Activated naive CD4-positive, alpha-beta T cell treated with anti-CD3 and anti-CD28 coated beads, Interleukin-2, amount 10 ng/mL, durations not matched to agents 7 days and 5 days (primary cell): Measurements from ENCODE around the gene SOX15.
"Not testable (repeated sequence)": the region's sequence is repeated elsewhere in the genome, so short reads cannot be mapped to it uniquely, and the experiment has no call there.

Experiments used
- CTCF ChIA-PET: fragments of 350-600 bp; sonication (Branson Sonifier 250); formaldehyde crosslinking; loops from one replicate; lab custom pipeline; 2021; ENCODE audit warnings: antibody characterized with exemption; lab: Charles Lee
- DNase-seq: peaks from one replicate; pipeline ENCODE4 v3.0.0-alpha.2; 2020
- H3K27ac Mint-ChIP-seq: one replicate; pipeline ENCODE4 v1.8.0; 2021; ENCODE audit warnings: mild to moderate bottlenecking, moderate library complexity, mixed read lengths
- H3K27me3 Mint-ChIP-seq: one replicate; pipeline ENCODE4 v1.8.0; 2021; ENCODE audit warnings: mild to moderate bottlenecking, mixed read lengths
- H3K36me3 Mint-ChIP-seq: one replicate; pipeline ENCODE4 v1.8.0; 2021; ENCODE audit warnings: mixed read lengths
- H3K4me1 Mint-ChIP-seq: one replicate; pipeline ENCODE4 v1.8.0; 2021; ENCODE audit warnings: mixed read lengths
- H3K4me3 Mint-ChIP-seq: one replicate; pipeline ENCODE4 v1.8.0; 2021; ENCODE audit warnings: mild to moderate bottlenecking, moderate library complexity, mixed read lengths
- H3K9me3 Mint-ChIP-seq: one replicate; pipeline ENCODE4 v1.8.0; 2021; ENCODE audit warnings: mixed read lengths

The SOX15 gene

DNA sequence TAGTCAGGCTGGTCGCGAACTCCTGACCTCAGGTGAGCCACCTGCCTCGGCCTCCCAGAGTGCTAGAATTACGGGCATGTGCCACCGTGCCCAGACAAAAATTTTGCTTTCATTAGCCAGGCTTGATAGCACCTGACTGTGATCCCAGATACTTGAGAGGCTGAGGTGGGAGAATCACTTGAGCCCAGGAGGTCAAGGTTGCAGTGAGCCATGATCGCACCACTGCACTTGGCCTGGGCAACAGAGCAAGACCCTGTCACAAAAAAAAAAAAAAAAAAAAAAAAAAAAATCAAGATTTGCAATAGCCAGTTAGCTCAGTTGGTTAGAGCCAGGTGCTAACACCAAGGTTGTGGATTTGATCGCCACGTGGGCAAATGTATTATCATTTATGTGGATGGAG, 30.9 kb upstream of the SOX15 start:
- no peak overlapping the region for H3K27ac Mint-ChIP-seq
- H3K36me3 Mint-ChIP-seq: no peaks in the 10 kb centered on the region
- no peak overlapping the region for H3K4me3 Mint-ChIP-seq
- CTCF ChIA-PET: interaction anchor here (1.1 kb wide), 1 partner anchor 13 kb away, joined by 5 read pairs; no protein-coding TSS in a partner anchor
- H3K4me1 Mint-ChIP-seq: no peaks in the 10 kb centered on the region
- peaks cover 13% of the 10 kb centered on the region for H3K27me3 Mint-ChIP-seq
- no peak for DNase-seq
- H3K9me3 Mint-ChIP-seq: no peaks in the 10 kb centered on the region

DNA sequence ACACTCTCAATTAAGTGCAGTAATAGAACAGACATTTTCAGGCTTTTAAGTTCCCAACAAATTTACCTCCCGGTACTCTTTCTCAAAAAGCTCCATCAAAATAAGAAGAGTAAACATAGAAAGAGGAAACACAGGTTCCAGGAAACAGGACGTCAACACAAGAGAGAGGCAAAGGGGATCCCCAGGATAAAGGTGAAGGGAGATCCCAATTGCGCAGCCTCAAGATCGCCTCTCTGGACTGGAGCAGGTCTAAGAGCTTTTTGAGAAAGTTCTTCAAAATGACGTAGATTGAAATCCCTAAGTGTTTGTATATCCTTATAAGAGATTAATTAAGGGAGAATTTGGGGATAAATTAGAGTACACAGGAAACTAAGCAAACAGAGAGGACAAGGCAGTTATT, 28.7 kb upstream of the SOX15 start:
- H3K36me3 Mint-ChIP-seq: no peaks in the 10 kb centered on the region
- H3K27me3 Mint-ChIP-seq: peaks cover 13% of the 10 kb centered on the region
- CTCF ChIA-PET: interaction anchor here (0.7 to 1.3 kb wide), 2 partner anchors 14 to 65 kb away, joined by 3 to 4 read pairs; no protein-coding TSS in a partner anchor
- DNase-seq: no peak
- H3K4me1 Mint-ChIP-seq: peaks cover 5% of the 10 kb centered on the region
- H3K4me3 Mint-ChIP-seq: no peak overlapping the region
- no peaks in the 10 kb centered on the region for H3K9me3 Mint-ChIP-seq
- no peak overlapping the region for H3K27ac Mint-ChIP-seq

DNA sequence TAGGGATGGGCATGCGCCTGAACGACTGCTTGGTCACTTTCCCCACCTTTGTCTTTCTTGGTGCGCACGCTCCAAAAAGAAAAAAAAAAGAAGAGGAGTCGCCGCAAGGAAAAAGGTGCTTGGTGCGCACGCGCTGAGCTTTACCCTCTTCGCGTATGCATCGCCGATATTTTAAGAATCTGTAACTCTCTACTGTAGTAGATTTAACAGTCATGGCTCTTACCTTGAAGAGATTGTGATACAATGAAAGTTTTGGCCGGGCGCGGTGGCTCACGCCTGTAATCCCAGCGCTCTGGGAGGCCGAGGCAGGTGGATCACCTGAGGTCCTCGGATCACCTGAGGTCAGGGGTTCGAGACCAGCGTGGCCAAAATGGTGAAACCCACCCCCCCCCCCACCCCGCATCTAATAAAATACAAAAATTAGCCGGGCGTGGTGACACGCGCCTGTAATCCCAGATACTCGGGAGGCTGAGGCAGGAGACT, 25.4 kb upstream of the SOX15 start:
- Mint-ChIP-seq H3K4me1 (peaks cover 27% of the 10 kb centered on the region), H3K9me3 (no peaks in the 10 kb centered on the region), H3K27me3 (peaks cover 5% of the 10 kb centered on the region), H3K4me3 (peak overlapping the region; percentile 74), H3K36me3 (peaks cover 10% of the 10 kb centered on the region), H3K27ac (peak overlapping the region; percentile 87)
- CTCF ChIA-PET: interaction anchor here (1.2 to 1.6 kb wide), 5 partner anchors 12 to 259 kb away, joined by 4 to 8 read pairs (median 7); partner anchors contain the start of genes MPDU1, SAT2 and TP53
- no peak for DNase-seq

- Mint-ChIP-seq H3K9me3 (no peaks in the 10 kb centered on the region), H3K4me3 (peak within 1 kb of the TSS; percentile 79), H3K36me3 (peaks cover 10% of the 10 kb centered on the region), H3K4me1 (peaks cover 27% of the 10 kb centered on the region), H3K27ac (peak within 1 kb of the TSS; percentile 87), H3K27me3 (no peaks in the 10 kb centered on the region)
- CTCF ChIA-PET: interaction anchor here (0.8 to 1.5 kb wide), 6 partner anchors 17 to 258 kb away, joined by 3 to 8 read pairs (median 6); partner anchors contain the start of genes CD68, MPDU1, SOX15 and TP53
- peak; percentile 100 for DNase-seq
These were observed 24.8 kb upstream of the SOX15 start, which contains the start of gene FXR2 for GRCh38 chr17:7614425-7615264. FXR2 (minus strand) TSS chr17:7614897; CDS start chr17:7614532, 365 bp downstream.

DNA sequence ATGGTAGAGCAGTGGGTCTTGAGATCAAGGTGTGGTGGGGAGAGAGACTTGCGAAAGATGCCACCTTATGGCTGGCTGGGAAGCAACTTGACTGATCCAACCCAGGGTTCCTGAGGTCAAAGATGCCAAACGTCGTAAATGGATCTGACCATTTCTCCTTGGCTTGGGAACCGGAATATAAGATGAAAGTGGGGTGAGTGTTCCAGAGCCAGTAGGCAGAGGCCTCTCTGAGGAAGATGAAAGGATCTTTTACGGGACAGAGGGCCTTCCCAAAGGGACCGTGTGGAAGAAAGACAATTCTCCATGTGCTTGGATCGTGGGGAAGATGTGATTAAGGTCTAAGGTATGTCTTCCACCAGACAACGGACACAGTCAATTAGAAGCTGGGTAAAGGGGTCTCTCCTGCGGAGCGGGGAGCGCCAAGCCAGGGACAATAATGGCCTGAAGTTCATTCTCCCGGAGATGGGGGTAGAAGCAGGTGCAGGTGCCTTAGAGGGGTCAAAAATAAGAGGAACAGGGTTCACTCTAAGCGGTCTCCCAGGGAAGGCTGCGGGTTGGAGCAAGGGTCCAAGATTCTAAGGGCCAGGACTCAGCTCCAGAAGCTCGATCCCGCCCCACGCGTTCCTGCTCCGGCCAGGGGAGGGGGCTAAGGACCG, 24.0 kb upstream of the SOX15 start:
- H3K27ac Mint-ChIP-seq: peak overlapping the region; percentile 74
- H3K9me3 Mint-ChIP-seq: no peaks in the 10 kb centered on the region
- peaks cover 30% of the 10 kb centered on the region for H3K4me1 Mint-ChIP-seq
- peak overlapping the region; percentile 79 for H3K4me3 Mint-ChIP-seq
- peaks cover 10% of the 10 kb centered on the region for H3K36me3 Mint-ChIP-seq
- DNase-seq: no peak
- no peaks in the 10 kb centered on the region for H3K27me3 Mint-ChIP-seq
- CTCF ChIA-PET: interaction anchor here (0.8 to 1.5 kb wide), 4 partner anchors 24 to 258 kb away, joined by 3 to 8 read pairs (median 4); partner anchors contain the start of genes CD68, SOX15 and TP53

DNA sequence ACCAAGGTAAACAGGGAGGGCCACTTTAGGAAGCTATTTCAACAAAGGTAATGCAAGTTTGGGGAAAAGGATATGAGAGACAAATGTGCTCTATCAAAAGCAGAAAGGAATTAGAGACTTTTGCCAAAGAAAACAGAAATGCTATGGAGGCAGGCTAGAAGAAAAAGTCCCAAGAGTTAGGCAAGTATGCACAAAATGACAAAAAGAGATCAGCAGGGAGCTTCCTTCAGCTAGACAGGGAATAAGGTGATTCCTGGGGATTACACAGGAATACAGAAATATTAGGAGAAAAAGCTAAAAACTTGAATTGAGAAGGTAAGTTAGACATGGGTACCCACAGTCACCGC, 22.4 kb upstream of the SOX15 start:
- DNase-seq: no peak
- Mint-ChIP-seq H3K4me3 (peak overlapping the region; percentile 0), H3K27ac (no peak overlapping the region), H3K4me1 (peaks cover 30% of the 10 kb centered on the region), H3K9me3 (no peaks in the 10 kb centered on the region), H3K27me3 (no peaks in the 10 kb centered on the region), H3K36me3 (peaks cover 10% of the 10 kb centered on the region)
- CTCF ChIA-PET: no interaction called here

DNA sequence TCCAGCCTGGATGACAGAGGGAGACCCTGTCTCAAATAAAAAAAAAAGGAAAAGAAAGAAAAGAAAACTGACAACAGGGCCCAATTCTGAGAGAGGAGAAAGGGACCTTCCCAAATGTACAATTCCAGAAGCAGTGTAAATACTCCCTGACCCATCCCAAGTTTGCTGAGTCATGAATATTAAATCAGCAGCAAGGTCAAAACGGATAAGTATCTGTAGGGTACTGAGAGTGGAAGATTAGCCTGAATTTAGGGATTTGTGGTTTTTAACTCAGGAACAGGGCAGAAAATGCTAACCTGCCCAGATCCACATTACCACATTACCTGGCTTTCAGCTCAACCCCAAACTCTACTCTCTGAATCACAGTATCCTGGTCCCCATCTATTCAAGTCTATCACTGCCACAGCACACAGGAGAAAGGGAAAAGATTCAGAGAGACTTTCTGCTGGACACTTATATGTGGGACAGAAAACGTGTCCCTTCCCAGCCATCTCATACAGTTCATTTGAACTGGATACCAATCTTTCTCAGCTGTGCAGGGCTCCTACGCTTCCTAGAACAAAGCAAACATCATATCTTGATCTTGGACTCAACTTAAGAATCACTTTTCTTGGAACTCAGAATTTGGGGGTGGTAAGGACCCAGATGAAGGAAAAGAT, 21.9 kb upstream of the SOX15 start:
- H3K27me3 Mint-ChIP-seq: no peaks in the 10 kb centered on the region
- DNase-seq: no peak
- H3K4me1 Mint-ChIP-seq: peaks cover 30% of the 10 kb centered on the region
- peaks cover 10% of the 10 kb centered on the region for H3K36me3 Mint-ChIP-seq
- no peak overlapping the region for H3K4me3 Mint-ChIP-seq
- no peaks in the 10 kb centered on the region for H3K9me3 Mint-ChIP-seq
- CTCF ChIA-PET: interaction anchor here (0.7 to 1.3 kb wide), 3 partner anchors 22 to 112 kb away, joined by 3 read pairs; partner anchors contain the start of gene SOX15
- no peak overlapping the region for H3K27ac Mint-ChIP-seq

- CTCF ChIA-PET: interaction anchor here (1.0 to 1.3 kb wide), 2 partner anchors 21 to 113 kb away, joined by 3 read pairs; partner anchors contain the start of gene SOX15
- H3K27me3 Mint-ChIP-seq: no peaks in the 10 kb centered on the region
- DNase-seq: no peak
- no peaks in the 10 kb centered on the region for H3K9me3 Mint-ChIP-seq
- H3K27ac Mint-ChIP-seq: no peak overlapping the region
- no peak overlapping the region for H3K4me3 Mint-ChIP-seq
- H3K4me1 Mint-ChIP-seq: peaks cover 30% of the 10 kb centered on the region
- H3K36me3 Mint-ChIP-seq: peaks cover 18% of the 10 kb centered on the region
These were observed 20.7 kb upstream of the SOX15 start for GRCh38 chr17:7610641-7611040.

GRCh38 chr17:7606280-7606679, 16.4 kb upstream of the SOX15 start:
- H3K27ac Mint-ChIP-seq: peak overlapping the region; percentile 62
- CTCF ChIA-PET: no interaction called here

GRCh38 chr17:7597561-7597960, 7.7 kb upstream of the SOX15 start:
- H3K27ac Mint-ChIP-seq, CTCF ChIA-PET, H3K9me3 Mint-ChIP-seq: not testable (repeated sequence)

More at GRCh38 chr17:7606280-7606679, 16.4 kb upstream of the SOX15 start:
- Mint-ChIP-seq H3K27me3 (no peaks in the 10 kb centered on the region), H3K4me3 (no peak overlapping the region), H3K36me3 (peaks cover 35% of the 10 kb centered on the region), H3K4me1 (peaks cover 5% of the 10 kb centered on the region), H3K9me3 (no peaks in the 10 kb centered on the region)
- DNase-seq: no peak

DNA sequence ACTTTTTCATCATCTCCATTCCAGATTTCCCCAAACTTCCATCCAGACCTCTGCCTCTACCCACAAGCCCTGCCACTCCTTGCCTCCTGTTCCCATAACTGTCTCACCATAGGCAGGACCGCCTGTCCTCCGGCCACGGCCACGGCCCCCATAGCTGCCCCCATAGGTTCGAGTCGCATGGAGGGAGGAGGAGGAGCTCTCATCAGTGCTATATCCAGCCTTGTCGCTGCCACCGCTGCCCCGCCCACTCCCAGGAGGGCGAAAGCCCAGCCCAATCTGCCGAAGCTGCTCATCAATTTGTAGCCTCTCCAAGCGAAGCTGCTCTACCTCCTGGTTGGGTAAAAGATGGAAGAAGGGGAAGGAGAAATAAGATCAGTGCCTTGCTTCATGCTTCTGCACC, 3.4 kb upstream of the SOX15 start:
- H3K36me3 Mint-ChIP-seq: peaks cover 55% of the 10 kb centered on the region
- H3K4me3 Mint-ChIP-seq: no peak overlapping the region
- no peaks in the 10 kb centered on the region for H3K27me3 Mint-ChIP-seq
- CTCF ChIA-PET: interaction anchor here (0.9 kb wide), 1 partner anchor 237 kb away, joined by 3 read pairs; no protein-coding TSS in a partner anchor
- no peak overlapping the region for H3K27ac Mint-ChIP-seq
- no peak for DNase-seq
- H3K9me3 Mint-ChIP-seq: no peaks in the 10 kb centered on the region
- H3K4me1 Mint-ChIP-seq: no peaks in the 10 kb centered on the region

More at GRCh38 chr17:7597561-7597960, 7.7 kb upstream of the SOX15 start:
- not testable (repeated sequence) for H3K4me1 Mint-ChIP-seq, H3K27me3 Mint-ChIP-seq, H3K4me3 Mint-ChIP-seq, DNase-seq
- peaks cover 54% of the 10 kb centered on the region for H3K36me3 Mint-ChIP-seq

GRCh38 chr17:7592422-7593021, 2.6 kb upstream of the SOX15 start:
- H3K27ac Mint-ChIP-seq: no peak overlapping the region

GRCh38 chr17:7591596-7591995, 1.7 kb upstream of the SOX15 start:
- H3K4me3 Mint-ChIP-seq: no peak overlapping the region
- no peak for DNase-seq
- H3K27ac Mint-ChIP-seq: no peak overlapping the region
- H3K36me3 Mint-ChIP-seq: peaks cover 57% of the 10 kb centered on the region
- H3K9me3 Mint-ChIP-seq: no peaks in the 10 kb centered on the region
- no peaks in the 10 kb centered on the region for H3K27me3 Mint-ChIP-seq
- CTCF ChIA-PET: no interaction called here
- H3K4me1 Mint-ChIP-seq: peaks cover 6% of the 10 kb centered on the region

More at GRCh38 chr17:7592422-7593021, 2.6 kb upstream of the SOX15 start:
- H3K9me3 Mint-ChIP-seq: no peaks in the 10 kb centered on the region
- peaks cover 62% of the 10 kb centered on the region for H3K36me3 Mint-ChIP-seq
- H3K27me3 Mint-ChIP-seq: no peaks in the 10 kb centered on the region
- no peak overlapping the region for H3K4me3 Mint-ChIP-seq
- H3K4me1 Mint-ChIP-seq: peaks cover 2% of the 10 kb centered on the region
- DNase-seq: no peak
- CTCF ChIA-PET: no interaction called here
